KOPT-K1 (cell line): ENCODE data around the gene TAB2.

Experiments
- H3K27ac ChIP-seq: fragments of 200-600 bp; sonication (generic); 2 replicates; pipeline ENCODE4 v1.5.1; 2016; ENCODE audit warnings: antibody characterized with exemption, mild to moderate bottlenecking, low read depth, low read length; ENCODE audit not compliant: poor library complexity, severe bottlenecking
- H3K36me3 ChIP-seq: fragments of 200-600 bp; sonication (generic); 2 replicates; pipeline ENCODE4 v1.5.1; 2017; ENCODE audit warnings: antibody characterized with exemption, mild to moderate bottlenecking, low read length, moderate library complexity; ENCODE audit not compliant: insufficient read depth
- H3K9me3 ChIP-seq: fragments of 200-600 bp; sonication (generic); 2 replicates; pipeline ENCODE4 v1.5.1; 2017; ENCODE audit warnings: antibody characterized with exemption, low read length, mild to moderate bottlenecking; ENCODE audit not compliant: insufficient read depth, poor library complexity, severe bottlenecking

TAB2 gene

DNA sequence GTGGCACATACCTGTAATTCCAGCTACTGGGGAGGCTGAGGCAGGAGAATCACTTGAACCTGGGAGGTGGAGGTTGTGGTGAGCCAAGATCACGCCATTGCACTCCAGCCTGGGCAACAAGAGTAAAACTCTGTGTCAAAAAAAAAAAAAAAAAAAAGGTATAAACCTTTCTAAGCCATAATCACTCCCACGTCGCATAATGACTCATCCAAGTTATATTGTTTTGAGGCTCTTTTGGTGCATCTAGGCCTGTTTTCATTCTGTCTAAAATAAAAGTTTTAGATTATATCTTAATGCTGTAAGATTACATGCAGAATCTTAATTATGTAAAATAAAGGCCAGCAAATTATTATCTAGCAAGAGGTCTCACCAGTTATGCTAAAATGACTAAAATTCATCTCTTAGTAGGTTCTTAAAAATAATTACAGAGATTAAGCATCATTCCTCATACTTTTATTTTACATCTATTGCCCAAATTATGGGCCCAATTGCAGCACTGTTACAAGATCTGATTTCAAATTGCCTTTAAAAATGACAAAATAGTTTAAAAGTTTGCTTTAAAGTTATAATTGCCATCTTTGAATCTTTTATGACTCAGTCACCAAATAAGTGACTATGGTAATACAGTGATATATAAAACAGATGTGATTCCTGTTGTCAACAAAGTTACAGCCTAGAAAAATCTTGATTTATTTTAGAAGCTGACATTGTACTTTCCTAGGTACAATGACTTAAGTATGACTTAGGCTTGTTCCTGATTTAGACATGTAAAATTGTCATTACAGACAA lies 72.2 kb downstream of the TAB2 start:
- H3K27ac ChIP-seq: no peak overlapping the region
- peaks cover 20% of the 10 kb centered on the region for H3K9me3 ChIP-seq
- H3K36me3 ChIP-seq: peaks cover 26% of the 10 kb centered on the region

DNA sequence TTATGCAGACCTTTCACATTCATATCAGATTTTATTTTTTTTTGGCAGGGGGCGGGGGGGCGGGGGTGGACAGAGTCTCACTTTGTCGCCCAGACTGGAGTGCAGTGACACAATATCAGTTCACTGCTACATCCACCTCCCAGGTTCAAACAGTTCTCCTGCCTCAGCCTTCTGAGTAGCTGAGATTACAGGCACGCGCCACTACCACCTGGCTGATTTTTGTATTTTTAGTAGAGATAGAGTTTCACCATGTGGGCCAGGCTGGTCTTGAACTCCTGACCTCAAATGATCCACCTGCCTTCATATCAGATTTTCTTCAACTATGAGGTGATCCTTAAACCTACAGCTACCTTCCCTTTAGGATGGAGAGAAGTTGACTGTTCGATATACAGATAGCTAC lies 74.6 kb downstream of the TAB2 start:
- Histone ChIP-seq H3K36me3 (peaks cover 20% of the 10 kb centered on the region), H3K27ac (no peak overlapping the region)

GRCh38 chr6:149392535-149392934 lies 75.0 kb downstream of the TAB2 start:
- H3K9me3 ChIP-seq: peaks cover 6% of the 10 kb centered on the region
- peaks cover 23% of the 10 kb centered on the region for H3K36me3 ChIP-seq
- H3K27ac ChIP-seq: no peak overlapping the region

More for the DNA sequence above, 74.6 kb downstream of the TAB2 start:
- H3K9me3 ChIP-seq: peaks cover 9% of the 10 kb centered on the region

- H3K9me3 ChIP-seq: peaks cover under 1% of the 10 kb centered on the region
- H3K36me3 ChIP-seq: peaks cover 29% of the 10 kb centered on the region
- H3K27ac ChIP-seq: no peak overlapping the region
Observed at GRCh38 chr6:149393002-149393679, 75.6 kb downstream of the TAB2 start.

GRCh38 chr6:149395185-149395584 lies 77.7 kb downstream of the TAB2 start:
- H3K27ac ChIP-seq: no peak overlapping the region
- peaks cover 47% of the 10 kb centered on the region for H3K36me3 ChIP-seq
- no peaks in the 10 kb centered on the region for H3K9me3 ChIP-seq

- Histone ChIP-seq H3K27ac (no peak overlapping the region), H3K9me3 (no peaks in the 10 kb centered on the region), H3K36me3 (peaks cover 59% of the 10 kb centered on the region)
Observed at GRCh38 chr6:149397384-149397783, 79.9 kb downstream of the TAB2 start.

DNA sequence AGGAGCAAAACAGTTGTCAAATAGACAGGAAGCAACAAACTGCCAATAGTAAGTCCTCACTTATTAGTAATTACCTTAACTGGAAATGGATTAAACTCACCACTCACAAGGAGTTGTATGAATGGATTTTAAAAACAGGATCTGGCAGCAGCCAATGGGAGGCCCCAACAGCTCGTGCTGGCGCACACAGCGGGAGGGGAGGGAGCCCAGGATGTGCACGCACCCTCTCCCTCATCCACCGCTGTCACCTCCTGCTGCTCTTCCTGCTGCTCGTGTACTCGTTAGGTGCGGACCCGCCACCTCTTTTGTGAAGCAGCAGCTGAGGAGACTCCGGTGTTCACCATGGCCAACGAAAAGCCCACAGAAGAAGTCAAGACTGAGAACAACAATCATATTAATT lies 82.5 kb downstream of the TAB2 start, which contains the start of gene SUMO4:
TSS of gene SUMO4 (plus strand) at position 213 of the 400 bp plus-strand sequence. CDS start at position 343, 130 bp downstream.
- H3K9me3 ChIP-seq: no peaks in the 10 kb centered on the region
- no peak within 1 kb of the TSS for H3K27ac ChIP-seq
- H3K36me3 ChIP-seq: peaks cover 81% of the 10 kb centered on the region

- peaks cover 78% of the 10 kb centered on the region for H3K36me3 ChIP-seq
- H3K9me3 ChIP-seq: no peaks in the 10 kb centered on the region
- no peak overlapping the region for H3K27ac ChIP-seq
Observed at GRCh38 chr6:149403534-149403933, 86.0 kb downstream of the TAB2 start.

DNA sequence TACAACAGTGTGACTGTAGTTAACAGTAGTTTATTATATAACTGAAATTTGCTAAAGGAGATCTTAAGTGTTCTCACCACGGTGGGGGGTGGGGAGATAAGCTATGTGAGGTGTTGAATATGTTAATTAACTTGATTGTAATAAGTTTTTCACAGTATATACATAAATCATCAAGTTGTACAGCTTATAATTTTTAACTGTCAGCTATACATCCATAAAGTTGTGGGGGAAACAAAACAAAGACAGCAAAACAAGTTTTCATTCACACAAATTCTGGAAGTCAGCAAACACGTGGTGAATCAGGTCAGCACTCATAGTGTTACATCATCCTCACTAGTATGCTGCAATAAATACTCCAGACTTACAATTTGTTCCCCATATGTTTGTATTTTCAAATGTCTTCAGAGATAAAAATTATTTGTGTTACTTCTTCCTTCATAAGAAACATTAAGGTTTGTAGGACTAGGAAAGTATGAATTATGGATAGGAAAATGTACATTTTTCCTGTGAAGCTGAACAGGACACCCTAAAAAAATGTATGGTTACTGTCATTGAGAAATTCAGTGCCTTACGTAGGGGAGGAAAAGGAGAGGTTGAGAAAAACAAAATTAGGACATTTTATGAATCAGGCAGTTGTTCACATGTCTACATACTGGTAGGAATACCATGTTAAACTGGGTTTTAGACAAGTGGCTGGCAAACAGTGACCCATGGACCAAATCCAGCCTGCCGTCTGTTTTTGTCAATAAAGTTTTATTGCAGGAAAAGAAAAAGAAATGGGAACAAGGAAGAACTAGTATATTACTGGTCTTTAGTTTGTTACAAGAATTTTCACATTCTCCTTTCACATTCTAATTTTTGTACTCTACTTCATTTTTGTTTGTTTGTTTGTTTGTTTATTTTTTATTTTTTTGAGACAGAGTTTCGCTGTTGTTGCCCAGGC lies 88.6 kb downstream of the TAB2 start:
- Histone ChIP-seq H3K9me3 (no peaks in the 10 kb centered on the region), H3K36me3 (peaks cover 76% of the 10 kb centered on the region), H3K27ac (no peak overlapping the region)

DNA sequence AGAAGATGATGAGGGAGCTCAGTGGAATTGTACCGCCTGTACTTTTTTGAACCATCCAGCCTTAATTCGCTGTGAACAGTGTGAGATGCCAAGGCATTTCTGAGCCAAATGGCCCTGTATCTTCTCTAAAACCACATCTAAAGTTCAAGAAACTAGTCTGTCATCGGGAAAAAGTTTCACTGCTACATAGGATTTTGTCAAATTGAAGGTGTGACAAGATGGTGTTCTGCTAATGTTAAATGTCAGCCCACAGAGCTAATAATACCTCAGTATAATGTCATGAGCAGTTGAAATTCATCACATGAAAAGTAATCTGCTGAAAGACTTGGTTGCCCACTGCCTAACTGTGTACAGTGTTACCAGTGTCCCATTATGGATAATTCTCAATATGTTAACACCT lies 92.1 kb downstream of the TAB2 start:
- Histone ChIP-seq H3K9me3 (no peaks in the 10 kb centered on the region), H3K27ac (no peak overlapping the region), H3K36me3 (peaks cover 45% of the 10 kb centered on the region)

GRCh38 chr6:149410557-149410956 lies 93.0 kb downstream of the TAB2 start:
- H3K9me3 ChIP-seq: no peaks in the 10 kb centered on the region
- H3K36me3 ChIP-seq: peaks cover 36% of the 10 kb centered on the region
- no peak overlapping the region for H3K27ac ChIP-seq

DNA sequence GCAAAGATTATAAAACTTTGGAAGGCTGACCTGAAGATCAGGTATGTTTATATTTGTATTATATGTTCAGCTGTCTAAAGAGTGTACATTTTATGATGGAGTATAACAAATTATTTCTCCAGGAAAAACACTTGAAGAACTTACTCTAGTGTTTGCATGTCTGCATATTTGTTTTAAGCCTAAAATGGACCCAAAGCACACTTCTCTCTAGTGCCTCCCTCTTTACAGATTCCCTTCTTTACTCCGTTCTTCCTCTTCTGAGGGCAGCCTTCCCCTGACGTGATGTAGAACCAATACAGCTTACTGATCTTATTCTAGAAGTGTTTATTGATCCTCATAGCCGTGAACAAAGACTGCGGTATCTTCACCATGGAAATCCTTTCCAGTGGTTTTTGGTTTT lies 96.5 kb downstream of the TAB2 start:
- Histone ChIP-seq H3K36me3 (peaks cover 21% of the 10 kb centered on the region), H3K9me3 (no peaks in the 10 kb centered on the region), H3K27ac (no peak overlapping the region)

DNA sequence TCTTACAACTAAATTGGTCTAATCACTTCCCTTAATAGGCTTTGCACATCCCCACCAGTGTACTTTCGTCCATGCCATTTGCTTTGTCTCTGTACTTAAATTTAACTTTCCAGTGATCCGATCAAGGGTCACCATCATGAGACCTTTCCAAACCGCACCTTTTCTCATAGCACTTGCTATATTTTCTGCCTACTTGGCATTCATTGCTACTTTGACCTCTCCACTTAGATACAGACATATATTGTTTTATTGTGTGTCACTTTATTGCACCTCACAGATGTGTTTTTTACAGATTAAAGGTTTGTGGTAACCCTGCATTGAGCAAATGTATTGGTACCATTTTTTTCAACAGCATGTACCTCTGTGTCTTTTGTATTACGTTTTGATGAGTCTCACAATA lies 97.3 kb downstream of the TAB2 start:
- H3K36me3 ChIP-seq: peaks cover 13% of the 10 kb centered on the region
- H3K27ac ChIP-seq: no peak overlapping the region

DNA sequence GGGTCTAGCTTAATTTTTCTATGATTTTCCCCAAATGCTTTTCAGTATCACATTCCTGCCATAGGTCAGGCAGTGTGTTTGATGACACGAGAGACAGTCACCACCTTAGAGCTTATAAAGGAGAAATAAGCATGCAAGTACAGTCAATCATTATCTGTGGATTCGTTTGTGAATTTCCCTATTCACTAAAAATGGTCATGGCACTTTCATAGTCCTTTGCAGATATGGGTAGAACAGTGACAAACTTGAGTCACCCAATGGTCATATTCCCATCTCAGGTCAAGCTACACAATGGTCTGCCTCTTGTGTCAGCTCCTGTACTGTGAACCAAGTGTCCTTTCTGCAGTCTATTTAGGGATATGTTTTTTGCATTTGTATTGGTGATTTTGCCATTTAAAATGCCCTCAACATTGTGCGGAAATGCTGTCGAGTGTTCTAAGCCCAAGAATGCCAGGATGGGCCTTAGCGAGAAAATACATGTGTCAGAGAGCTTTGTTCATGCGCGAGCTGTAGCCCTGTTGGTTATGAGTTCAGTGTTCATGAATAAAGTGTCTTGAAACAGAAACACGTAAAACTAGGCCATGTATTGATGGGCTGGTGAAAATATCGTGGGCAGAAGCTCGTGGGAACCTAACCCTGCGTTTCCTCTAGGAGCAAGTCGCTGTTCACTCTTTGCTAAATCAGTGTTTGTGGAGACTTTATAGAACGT lies 102.3 kb downstream of the TAB2 start:
- Histone ChIP-seq H3K36me3 (no peaks in the 10 kb centered on the region), H3K9me3 (no peaks in the 10 kb centered on the region), H3K27ac (no peak overlapping the region)

More for the DNA sequence above, 97.3 kb downstream of the TAB2 start:
- no peaks in the 10 kb centered on the region for H3K9me3 ChIP-seq
